H1 (cell line): ENCODE data around the gene CETN2. TPM values are rescaled to one million over a fixed set of nuclear protein-coding genes. Genes with fewer than 3 reads are reported as not detected.

Source experiments
- BCL11A ChIP-seq, 2 experiments: IDR thresholded peaks; one replicate each; pipeline ENCODE4 v1.6.1; 2011; ENCODE audit warnings: low read depth in 2 of 2, low read length in 2 of 2, mild to moderate bottlenecking in 2 of 2
- MAX ChIP-seq: IDR thresholded peaks from 2 replicates; pipeline ENCODE4 v1.6.1; 2012; ENCODE audit warnings: inconsistent platforms
- polyA plus RNA-seq, 7 experiments: library from polyadenylated mRNA; depleted of rRNA in 3 of 7; stranded (reverse) in 5 of 7; unstranded in 2 of 7; fragments of >200 nt in 5 of 7; fragments of 200-250 nt in 2 of 7; gene quantifications; 1 replicate in 5 of 7; 2 replicates in 1 of 7; 4 replicates in 1 of 7; pipeline versions ENCODE4 v1.2.1 to v1.2.3, GENCODE V29; 2011 to 2013; ENCODE audit warnings: missing spikeins in 2 of 7, mixed read lengths in 2 of 7
- total RNA-seq: library from RNA; stranded (reverse); fragmentation: NEBNext Ultra II Directional; extraction: Animal tissue kit (Norgen Biotek cat#: 25700); gene quantifications from 2 replicates; pipeline ENCODE4 v1.2.1, GENCODE V29; 2021

The CETN2 gene
- total and polyA plus RNA-seq, 2 of the 8 experiments (the other 6 are each of a cell fraction or from before 2014, with no cell fraction given): 13.1 to 24.3 TPM

- TF ChIP-seq MAX (no peak), BCL11A (IDR thresholded peaks at IDR 0.05; ENCODE audit: low read depth in 2 of 2, low read length in 2 of 2) (no peak)
These were observed 11.3 kb downstream of the CETN2 start (continued) for GRCh38 chrX:152819266-152819665.
